ENCODE measurements around the gene CDHR1.

GRCh38 chr10:84254552-84255478 lies 60.5 kb downstream of the CDHR1 start:
- TF ChIP-seq, protein P1, sequence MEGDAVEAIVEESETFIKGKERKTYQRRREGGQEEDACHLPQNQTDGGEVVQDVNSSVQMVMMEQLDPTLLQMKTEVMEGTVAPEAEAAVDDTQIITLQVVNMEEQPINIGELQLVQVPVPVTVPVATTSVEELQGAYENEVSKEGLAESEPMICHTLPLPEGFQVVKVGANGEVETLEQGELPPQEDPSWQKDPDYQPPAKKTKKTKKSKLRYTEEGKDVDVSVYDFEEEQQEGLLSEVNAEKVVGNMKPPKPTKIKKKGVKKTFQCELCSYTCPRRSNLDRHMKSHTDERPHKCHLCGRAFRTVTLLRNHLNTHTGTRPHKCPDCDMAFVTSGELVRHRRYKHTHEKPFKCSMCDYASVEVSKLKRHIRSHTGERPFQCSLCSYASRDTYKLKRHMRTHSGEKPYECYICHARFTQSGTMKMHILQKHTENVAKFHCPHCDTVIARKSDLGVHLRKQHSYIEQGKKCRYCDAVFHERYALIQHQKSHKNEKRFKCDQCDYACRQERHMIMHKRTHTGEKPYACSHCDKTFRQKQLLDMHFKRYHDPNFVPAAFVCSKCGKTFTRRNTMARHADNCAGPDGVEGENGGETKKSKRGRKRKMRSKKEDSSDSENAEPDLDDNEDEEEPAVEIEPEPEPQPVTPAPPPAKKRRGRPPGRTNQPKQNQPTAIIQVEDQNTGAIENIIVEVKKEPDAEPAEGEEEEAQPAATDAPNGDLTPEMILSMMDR (IDR thresholded peaks at IDR 0.05), result no peak
- TF ChIP-seq POLR2A (IDR thresholded peaks at IDR 0.05), result no peak
